NCI-H510A treated with DMSO at 0.1 percent for 48 hours (cell line): ENCODE measurements around the gene MAMSTR.
A peak's percentile ranks its signal among the peaks of the same experiment; 100 is the strongest.
"Not testable (repeated sequence)": the region's sequence is repeated elsewhere in the genome, so short reads cannot be mapped to it uniquely, and the experiment has no call there.

Experiments
- DNase-seq: peaks from one replicate; lab custom pipeline; 2025; lab: John Stamatoyannopoulos, UW

MAMSTR gene, protein sequence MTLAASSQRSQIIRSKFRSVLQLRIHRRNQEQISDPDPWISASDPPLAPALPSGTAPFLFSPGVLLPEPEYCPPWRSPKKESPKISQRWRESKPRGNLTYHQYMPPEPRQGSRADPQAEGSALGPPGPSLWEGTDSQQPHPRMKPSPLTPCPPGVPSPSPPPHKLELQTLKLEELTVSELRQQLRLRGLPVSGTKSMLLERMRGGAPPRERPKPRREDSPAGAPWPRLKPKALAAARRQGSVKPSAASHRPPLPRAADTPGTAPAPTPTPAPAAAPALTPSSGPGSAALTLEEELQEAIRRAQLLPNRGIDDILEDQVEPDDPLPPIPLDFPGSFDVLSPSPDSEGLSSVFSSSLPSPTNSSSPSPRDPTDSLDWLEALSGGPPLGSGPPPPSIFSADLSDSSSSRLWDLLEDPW

DNA sequence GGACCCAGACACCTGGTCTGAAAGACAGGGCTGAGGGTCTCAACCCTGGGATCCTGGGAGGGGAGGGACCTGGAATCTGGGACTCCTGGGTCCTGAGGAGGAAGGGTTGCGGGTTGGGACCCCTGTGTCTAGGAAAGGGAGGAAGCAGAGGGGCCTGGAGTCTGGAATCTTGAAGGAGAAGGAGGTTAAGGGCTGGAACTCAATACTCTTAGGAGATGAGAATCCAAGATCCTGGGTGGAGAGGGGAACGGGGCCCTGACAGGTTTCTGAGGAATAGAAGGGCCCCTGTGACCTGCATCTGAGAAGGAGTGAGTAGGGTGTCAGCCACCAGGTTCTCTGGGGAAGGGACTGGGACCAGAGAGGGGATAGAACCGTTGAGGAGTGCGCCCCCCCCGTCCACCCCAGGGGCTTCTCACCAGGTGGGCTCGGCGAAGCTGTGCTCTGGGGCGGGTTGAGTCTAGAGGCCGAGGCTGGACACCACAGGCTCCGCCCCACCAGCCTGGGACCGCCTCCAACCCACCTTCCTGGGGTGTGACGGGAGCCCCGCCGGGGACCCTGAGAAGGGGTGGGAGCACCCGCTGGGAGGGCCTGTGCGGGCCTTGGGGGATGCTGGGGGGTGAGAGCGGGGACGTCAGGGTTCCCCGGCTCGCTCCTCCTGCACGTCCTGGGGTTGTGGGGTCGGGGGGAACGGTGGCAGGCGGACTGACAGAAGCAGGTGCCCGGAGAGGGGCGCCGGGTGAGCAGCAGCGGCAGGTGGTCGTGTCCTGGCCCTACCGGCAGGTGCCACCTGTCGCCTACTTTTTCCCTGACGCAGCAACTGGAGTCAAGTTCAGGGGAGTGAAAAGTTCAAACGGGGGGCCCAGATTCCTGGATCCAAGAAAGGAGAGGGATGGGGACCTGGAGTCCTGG, at the start of gene MAMSTR:
MAMSTR (minus strand) TSS at position 463 of the 909 bp plus-strand sequence. CDS start 694 bp downstream, outside the sequence.
- DNase-seq = no peak

DNA sequence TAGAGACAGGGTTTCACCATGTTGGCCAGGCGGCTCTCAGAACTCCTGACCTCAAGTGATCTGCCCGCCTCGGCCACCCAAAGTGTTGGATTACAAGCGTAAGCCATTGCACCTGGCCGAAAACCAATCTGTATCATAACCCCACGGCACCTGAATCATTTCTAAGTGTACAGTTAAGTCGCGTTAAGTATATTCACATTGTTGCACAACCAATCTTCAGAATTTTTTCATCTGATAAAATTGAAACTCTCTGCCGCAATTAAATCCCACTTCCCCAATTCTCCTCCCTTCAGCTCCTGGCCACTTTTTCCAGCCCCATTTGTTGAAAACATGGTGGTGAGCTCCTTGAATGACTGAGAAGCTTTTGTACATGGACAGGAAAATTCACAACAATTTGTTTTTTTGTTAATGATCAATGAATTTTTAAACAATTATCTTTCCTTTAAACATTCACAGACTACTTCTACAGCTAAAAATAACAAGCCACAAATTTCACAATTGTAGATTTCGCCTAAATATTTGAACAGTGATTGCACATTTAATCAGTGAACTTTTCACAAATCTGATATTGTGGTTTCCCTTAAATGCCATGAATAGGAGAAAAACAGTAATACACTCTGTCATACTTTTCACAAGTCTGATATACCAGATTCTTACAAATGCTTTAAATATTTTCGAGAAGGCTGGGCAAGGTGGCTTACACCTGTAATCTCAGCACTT, 49.6 kb upstream of the MAMSTR start:
- no peak for DNase-seq

DNA sequence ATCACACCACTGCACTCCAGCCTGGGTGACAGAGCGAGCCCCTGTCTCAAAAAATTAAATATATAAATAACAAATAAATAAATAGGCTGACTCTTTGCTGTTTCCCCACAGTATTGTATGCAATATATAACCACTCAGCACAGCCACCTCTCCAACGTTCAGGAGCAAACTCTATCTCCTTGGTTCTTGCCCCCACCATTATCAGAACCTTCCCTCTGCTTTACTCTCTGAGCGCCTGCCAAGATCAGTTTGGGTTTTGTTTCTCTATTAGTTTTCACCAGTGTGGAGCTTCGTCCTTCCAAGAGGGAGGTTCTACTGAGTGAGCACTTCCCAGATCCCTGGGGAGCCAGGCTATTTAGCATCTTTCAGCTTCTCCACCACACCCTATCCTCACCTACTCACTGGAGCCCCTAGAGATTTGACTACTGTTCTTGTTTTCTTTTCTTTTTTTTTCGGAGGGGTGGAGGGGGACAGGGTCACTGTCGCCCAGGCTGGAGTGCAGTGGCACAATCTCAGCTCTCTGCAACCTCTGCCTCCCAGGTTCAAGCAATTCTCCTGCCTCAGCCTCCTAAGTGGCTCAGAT, 48.7 kb upstream of the MAMSTR start:
- not testable (repeated sequence) for DNase-seq

DNA sequence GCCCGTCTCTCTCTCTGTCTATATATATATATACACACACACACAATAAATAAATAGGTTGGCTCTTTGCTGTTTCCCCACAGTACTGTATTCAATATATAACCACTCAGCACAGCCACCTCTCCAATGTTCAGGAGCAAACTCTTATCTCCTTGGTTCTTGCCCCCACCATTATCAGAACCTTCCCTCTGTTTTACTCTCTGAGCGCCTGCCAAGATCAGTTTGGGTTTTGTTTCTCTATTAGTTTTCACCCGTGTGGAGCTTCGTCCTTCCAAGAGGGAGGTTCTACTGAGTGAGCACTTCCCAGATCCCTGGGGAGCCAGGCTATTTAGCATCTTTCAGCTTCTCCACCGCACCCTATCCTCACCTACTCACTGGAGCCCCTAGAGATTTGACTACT, 46.3 kb upstream of the MAMSTR start:
- DNase-seq = not testable (repeated sequence)

DNA sequence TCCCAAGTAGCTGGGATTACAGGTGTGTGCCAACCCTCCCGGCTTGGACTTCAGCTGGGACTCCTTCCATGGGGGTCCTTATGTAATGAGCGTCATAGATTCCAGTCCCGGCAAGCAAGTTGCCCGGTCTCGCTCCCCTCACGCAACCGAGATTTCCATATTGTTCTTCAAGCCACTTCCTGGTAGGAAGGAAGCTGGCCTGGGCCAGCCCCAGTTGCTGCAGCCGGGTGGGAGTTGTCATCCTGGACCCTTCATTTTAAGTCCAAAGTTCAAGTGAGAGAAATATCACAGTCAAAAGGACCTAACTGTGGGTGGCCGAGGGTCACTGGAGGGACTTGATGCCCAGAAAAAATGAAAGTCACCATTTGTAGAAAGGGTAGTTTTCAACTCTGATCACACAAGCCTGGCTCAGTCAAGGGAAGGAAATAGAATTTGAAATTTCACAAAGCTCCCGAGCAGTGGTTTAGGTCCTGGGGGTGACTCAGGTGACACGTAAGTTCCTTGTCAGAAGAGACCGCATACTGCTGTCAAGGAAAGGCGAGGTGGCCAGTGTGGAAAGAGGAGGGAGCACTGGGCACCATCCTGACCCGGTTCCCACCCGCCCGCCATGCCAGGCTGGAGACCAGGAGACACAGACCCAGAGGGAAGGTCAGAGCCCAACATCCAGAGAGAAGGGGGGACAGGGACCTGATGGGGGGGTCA, 41.1 kb upstream of the MAMSTR start:
- no peak for DNase-seq

DNA sequence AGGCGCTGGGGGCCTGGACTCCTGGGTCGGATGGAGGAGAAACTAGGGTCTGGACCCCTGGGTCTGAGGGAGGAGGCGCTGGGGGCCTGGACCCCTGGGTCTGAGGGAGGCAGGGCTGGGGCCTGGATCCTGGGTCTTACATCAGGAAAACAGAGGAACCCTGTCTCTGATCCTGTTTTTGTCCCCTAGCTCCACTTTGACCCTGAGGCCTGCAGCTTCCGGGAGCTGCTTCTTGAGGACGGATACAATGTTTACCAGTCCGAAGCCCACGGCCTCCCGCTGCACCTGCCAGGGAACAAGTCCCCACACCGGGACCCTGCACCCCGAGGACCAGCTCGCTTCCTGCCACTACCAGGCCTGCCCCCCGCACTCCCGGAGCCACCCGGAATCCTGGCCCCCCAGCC, 38.2 kb upstream of the MAMSTR start:
- no peak for DNase-seq

DNA sequence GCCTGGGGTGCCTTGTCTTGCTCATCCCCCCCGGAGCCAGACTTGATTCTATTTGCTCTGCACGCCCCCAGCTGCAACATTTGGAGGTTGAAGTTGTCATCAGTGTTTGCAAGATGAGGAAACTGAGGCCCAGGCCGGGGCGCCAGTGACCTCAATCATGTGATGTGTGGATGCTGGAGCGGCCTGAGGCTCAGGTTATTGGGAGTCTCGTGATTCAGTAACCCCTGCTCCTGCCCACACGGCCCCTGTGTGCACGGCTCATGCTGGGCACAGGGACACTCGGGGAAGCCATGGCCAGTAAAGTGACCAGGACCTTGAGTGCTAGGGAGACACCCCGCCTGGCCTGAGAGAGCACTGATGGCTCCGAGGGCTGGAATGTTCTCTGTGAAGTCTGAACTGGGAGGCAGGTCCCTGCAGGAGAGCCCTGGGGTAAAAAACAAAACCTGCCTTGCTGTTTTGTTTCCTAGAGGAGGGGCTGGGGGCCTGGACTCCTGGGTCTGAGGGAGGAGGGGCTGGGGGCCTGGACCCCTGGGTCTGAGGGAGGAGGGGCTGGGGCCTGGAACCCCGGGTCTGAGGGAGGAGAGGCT, 37.7 kb upstream of the MAMSTR start:
- no peak for DNase-seq

DNA sequence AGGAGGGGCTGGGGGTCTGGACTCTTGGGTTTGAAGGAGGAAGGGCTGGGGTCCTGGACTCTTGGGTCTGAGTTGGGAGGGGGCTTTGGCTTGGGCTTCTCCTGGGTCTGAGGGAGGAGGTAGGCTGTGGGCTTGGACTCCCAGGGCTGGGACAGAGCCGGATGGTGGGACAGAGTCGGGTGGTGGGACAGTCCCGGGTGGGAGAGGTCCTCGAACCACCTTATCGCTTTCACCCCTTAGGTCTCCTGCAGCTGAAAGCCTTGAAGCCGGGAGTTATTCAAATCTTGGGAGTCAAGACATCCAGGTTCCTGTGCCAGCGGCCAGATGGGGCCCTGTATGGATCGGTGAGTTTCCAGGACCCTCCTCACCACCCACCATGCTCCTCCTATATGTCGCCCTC, 37.2 kb upstream of the MAMSTR start:
- DNase-seq = no peak

DNA sequence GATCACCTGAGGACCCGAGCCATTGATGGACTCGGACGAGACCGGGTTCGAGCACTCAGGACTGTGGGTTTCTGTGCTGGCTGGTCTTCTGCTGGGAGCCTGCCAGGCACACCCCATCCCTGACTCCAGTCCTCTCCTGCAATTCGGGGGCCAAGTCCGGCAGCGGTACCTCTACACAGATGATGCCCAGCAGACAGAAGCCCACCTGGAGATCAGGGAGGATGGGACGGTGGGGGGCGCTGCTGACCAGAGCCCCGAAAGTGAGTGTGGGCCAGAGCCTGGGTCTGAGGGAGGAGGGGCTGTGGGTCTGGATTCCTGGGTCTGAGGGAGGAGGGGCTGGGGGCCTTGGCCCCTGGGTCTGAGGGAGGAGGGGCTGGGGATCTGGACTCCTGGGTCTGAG, 36.7 kb upstream of the MAMSTR start:
- no peak for DNase-seq

DNA sequence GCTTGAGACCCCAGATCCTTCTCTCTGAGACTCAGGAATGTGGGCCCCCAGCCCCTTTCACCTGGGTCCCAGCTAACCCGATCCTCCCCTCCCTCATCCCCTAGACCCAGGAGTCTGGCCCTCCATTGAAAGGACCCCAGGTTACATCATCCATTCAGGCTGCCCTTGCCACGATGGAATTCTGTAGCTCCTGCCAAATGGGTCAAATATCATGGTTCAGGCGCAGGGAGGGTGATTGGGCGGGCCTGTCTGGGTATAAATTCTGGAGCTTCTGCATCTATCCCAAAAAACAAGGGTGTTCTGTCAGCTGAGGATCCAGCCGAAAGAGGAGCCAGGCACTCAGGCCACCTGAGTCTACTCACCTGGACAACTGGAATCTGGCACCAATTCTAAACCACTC, 36.3 kb upstream of the MAMSTR start:
- DNase-seq = no peak

DNA sequence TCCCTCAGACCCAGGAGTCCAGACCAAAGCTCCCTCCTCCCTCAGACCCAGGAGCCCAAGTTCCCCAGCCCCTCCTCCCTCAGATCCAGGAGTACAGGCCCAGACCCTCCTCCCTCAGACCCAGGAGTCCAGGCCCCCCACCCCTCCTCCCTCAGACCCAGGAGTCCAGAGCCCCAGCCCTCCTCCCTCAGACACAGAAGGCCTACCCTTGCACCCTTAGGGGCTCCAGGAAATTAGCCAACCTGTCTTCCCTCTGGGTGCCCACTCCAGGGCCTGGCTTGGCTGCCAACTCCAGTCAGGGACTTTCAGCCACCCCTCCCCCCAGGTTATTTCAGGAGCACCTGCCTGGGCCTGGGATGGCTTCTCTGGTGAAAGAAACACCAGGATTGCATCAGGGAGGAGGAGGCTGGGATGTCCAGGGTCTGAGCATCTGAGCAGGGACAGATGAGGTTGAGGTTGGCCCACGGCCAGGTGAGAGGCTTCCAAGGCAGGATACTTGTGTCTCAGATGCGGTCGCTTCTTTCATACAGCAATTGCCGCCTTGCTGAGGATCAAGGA, 35.6 kb upstream of the MAMSTR start, which contains the start of gene FGF21:
FGF21 (plus strand) TSS at position 441 of the 558 bp plus-strand sequence. CDS start 713 bp downstream, outside the sequence.
- peak; percentile 41 for DNase-seq

DNA sequence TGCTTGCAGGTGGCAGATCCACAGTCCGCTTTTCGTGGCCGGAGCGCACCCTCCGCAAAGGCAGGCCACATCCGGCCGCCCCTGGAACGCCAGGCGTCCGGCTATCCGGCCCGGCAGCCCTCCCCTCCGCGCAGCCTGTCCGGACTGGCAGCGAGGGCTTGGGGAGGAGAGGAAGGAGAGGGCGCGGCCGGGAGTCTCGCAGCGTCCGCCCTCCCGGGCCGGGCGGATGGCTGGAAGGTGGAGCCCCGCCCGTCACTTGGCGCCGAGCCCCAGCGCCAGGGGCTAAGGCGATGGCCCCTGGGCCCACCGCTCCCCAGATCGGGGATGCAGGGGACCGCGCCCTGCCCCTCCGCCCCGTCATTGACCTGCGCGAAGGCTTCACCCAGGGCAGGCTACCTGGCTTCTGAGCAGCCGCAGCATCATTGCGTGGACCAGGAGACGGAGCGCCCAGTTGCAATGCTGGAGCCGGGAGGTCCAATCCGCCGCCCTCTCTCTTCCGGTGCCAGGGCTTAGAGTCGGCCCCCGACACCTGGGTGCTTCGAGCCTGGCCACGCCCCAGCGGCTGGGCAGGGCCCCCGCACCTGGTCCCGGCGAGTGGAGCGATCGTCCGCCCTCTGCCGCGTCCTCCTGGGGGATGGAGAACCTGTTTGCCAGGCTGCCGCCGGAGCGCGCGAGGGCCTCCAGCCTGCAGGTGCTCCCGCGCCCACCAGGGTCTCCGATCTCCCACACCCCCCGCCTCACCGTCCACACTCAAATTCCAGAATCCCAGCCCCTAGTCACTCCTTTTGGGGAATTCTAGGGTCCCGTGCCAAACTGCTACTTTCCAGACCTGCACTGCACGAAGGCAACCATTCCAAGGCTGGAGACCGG, 33.2 kb upstream of the MAMSTR start, which contains the start of gene FUT1:
FUT1 (minus strand) TSS at position 146 of the 870 bp plus-strand sequence. CDS start 1,360 bp downstream, outside the sequence.
- peak; percentile 94 for DNase-seq

DNA sequence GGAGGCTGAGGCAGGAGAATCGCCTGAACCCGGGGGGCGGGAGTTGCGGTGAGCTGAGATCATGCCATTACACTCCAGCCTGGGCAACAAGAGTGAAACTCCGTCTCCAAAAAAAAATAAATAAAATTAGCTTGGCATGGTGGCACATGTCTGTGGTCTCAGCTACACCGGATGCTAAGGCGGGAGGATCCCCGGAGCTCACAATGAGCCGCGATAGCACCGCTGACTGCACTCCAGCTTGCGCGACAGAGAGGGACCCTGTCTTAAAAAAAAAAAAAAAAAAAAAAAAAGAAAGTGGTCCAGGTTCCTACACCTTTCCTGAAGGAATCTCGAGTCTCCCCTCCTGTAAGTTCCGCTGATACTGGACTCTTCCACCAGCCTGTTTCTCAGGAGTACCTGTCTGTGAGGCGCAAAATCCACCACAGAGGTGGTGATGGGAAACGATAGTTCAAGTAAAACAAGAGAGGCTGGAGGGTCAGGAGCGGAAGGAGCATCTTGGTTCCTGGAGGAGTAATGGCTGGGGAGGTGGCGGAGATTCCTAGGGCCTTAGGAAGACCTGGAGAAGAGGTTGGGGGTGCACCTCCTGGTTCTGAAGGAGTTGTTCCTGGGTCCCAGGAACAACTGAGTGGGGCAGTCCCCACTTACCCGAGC, 32.4 kb upstream of the MAMSTR start:
- DNase-seq = no peak

DNA sequence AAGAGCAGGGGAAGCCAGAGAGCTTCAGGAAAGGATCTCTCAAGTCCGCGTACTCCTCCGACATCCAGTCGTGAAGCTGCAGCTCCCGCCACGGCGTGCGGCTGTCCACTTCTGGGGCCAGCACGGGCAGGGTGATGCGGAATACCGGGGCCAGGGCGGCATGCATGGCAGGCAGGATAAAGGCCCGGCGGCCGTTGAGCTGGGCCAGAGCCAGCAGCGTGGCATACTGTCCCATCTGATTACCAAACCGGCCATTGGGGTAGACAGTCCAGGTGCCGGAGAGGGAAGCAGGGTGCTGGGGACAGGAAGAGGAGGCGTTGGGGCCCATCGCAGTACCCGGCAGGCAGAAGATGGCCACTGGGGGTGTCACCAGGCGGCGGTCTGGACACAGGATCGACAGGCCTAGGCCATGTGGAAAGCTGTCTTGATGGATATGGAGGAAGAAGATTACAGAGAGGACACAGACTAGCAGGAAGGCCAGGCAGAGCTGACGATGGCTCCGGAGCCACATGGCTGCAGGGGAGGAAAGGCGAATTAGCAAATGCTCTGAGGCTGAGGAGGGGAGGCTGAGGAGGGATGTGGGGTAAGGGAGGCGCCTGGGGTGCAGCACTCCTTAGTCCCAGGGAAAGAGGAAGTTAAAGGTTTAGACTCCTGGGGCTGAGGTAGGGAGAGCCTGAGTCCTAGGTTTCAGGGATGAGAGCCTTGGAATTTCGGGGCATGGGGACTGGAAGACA, 31.4 kb upstream of the MAMSTR start:
- DNase-seq = no peak

DNA sequence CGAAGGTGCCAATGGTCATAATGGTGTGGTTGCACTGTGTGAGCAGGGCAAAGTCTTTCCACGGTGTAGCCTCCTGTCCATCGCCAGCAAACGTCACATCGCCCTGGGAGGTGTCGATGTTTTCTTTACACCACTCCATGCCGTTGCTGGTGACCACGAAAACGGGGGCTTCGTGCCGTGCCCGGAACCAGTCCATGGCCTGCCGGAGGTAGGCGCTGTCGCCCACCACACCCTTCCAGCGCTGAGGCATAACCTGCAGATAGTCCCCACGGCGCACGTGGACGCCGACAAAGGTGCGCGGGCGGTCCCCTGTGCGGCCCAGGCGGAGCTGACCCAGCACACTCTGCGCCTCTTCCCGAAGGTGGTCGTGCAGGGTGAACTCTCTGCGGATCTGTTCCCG, 30.8 kb upstream of the MAMSTR start:
- DNase-seq = no peak

DNA sequence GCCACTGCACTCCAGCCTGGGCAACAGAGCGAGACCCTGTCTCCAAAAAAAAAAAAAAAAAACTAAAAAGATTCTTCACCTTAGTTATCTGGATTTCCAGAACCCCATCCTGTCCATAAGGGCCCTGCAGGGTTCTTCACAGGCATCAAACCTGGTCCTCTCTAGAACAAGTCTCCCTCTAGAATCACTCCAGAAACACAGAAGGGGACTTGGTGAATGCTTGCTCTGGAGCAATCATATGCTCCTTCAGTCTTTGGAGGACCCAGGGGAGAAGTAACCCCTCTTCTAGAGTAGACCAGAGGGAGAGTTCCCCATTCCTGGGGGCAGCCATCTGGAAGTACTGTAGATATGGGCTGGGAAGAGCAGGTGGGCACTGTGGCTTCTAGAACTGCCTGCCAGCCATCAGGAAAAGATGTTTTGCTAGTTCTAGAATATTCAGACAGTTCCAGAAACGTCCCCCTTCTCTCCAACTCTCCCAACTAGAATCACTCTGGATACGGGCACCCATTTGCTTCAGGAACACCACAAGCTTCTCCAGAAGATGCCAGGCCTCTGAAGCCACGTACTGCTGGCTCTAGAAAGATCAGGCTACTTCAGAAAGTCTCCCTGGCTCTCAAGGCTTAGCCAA, 30.2 kb upstream of the MAMSTR start:
- DNase-seq = no peak

DNA sequence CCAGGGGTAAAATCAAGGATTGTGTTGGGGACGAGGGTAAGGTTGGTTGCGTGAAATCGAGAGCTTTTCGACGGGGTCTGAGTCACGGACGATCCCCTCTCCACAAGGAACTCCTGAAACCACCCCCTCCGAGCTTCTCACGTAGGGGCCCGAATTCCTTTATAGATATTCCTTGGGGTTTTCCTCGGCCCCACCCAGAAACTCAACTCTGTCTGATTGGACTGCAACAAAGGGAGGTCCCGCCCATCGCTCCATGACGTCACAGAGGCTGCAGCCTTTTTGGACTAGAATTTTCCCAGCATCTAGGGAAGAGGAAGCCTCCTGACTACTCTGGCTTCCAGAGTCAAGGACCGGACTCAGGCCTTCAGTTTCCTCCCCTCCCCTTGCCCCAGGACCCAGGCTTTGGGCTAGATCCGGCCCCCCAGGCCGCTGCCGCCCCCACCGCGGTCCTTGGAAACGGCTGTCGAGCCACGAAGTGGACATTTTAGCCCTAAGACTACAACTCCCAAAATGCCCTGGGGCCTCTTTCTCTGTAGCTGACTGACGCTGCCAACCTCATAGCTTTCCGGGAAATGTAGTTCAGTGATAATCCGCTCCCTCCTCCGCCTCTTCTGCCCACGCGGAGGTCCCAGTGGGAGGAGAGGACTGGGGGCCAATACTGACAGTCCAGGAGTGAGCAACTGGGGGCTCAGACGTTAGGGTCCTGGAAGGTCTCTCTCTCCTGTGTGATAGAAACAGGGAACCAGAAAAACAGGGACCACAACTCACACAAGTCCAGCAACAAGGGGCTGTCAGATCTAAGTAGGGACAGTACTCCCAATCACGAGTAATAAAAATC, 27.4 kb upstream of the MAMSTR start, which contains the start of gene IZUMO1:
IZUMO1 (minus strand) TSS at position 172 of the 838 bp plus-strand sequence. CDS start 1,050 bp downstream, outside the sequence.
- DNase-seq = no peak
